Astrocyte of the cerebellum (primary cell): Measurements from ENCODE around the gene CPNE8.
"Not testable (repeated sequence)": the region's sequence is repeated elsewhere in the genome, so short reads cannot be mapped to it uniquely, and the experiment has no call there.

Source experiments
- DNase-seq: peaks from one replicate; pipeline ENCODE4 v3.0.0-alpha.2; 2011; ENCODE audit warnings: low read depth
- H3K4me3 ChIP-seq: 2 replicates; pipeline ENCODE4 v1.5.1; 2011; ENCODE audit warnings: mild to moderate bottlenecking, low read depth, low read length, moderate library complexity
- in situ Hi-C: cut with HindIII; loops from 2 replicates; pipeline ENCODE4 v1.10.0; 2017; ENCODE audit warnings: low sequenced_read_pairs
- TF ChIP-seq, protein P1 (sequence below): IDR thresholded peaks from 2 replicates; pipeline ENCODE4 v1.5.1; 2012; ENCODE audit warnings: low read length, low read depth, moderate library complexity, mild to moderate bottlenecking; ENCODE audit errors: missing control alignments

CPNE8 gene

DNA sequence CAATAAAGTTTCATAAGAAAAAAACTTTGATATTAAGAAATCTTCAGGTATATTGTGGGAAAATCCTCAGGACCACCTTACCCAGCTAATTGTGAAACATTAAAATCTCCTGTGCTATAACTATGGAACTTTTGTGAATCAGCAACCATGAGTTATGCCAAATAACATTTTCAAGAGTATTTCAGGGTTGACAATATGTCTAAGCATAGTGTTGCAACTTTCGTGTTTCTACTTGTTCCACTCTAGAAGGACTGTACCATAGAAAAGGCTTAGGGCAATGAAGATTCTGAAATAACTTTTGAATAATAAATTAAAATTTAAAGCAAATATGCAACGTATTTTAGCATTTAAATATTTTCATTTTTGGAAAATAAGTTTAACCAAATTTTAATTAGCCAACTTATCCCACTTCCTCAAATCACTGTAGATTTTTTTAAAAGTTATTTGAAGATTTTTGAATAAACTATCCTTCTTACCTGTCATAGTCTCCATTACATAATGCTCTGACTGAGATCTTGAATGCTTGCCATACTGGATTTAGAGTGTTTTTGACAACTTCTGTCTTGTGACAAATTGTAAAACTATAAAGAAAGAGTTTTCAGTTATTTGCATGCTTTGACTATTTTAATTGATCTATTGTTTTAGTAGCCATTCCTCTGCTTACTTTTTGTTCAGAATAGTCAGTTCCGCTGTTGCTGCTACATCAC is 143.6 kb downstream of the CPNE8 start:
- H3K4me3 ChIP-seq, result no peak overlapping the region
- in situ Hi-C loops, result no loop called here
- TF ChIP-seq, protein P1, sequence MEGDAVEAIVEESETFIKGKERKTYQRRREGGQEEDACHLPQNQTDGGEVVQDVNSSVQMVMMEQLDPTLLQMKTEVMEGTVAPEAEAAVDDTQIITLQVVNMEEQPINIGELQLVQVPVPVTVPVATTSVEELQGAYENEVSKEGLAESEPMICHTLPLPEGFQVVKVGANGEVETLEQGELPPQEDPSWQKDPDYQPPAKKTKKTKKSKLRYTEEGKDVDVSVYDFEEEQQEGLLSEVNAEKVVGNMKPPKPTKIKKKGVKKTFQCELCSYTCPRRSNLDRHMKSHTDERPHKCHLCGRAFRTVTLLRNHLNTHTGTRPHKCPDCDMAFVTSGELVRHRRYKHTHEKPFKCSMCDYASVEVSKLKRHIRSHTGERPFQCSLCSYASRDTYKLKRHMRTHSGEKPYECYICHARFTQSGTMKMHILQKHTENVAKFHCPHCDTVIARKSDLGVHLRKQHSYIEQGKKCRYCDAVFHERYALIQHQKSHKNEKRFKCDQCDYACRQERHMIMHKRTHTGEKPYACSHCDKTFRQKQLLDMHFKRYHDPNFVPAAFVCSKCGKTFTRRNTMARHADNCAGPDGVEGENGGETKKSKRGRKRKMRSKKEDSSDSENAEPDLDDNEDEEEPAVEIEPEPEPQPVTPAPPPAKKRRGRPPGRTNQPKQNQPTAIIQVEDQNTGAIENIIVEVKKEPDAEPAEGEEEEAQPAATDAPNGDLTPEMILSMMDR, result no peak
- DNase-seq, result no peak

DNA sequence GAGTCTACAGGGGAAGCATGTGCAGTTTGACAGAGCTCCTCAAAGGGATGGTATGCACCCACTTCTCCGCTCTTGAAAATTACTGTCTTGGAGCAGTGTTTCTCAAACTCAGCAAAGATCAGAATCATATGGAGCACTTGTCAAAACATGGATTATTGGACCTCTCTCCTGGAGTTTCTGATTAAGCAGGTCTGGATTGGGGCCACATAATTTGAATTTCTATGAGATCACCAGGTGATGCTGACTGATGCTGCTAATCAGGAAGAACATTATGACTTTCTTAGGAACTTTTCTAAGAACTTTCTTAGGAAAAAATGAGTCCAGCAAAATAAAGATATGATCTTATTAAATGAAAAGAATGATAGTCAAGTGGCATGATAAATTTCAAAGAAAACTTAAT is 144.3 kb downstream of the CPNE8 start:
- in situ Hi-C loops, result no loop called here
- TF ChIP-seq, protein P1, result no peak
- H3K4me3 ChIP-seq, result no peak overlapping the region
- DNase-seq, result no peak

DNA sequence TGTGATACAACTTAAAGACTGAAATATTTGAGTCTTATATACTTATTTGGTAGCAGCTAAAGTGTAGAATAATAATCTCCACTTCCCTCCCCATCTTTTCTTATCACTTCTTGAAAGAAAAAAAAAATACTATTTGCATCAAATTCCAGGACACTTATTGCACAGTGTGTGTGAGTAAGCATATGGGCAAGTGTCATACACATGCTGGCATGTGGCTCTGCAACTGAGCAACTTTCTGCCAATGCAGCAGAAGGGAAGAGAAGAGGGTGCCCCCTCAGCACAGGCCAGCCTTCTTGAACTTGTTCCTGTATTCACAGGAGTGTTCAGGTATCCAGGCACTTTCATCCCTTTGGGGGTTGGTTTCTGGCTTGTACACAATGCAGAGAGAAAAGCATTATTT is 145.8 kb downstream of the CPNE8 start:
- TF ChIP-seq, protein P1, result no peak
- in situ Hi-C loops, result no loop called here
- DNase-seq, result no peak
- H3K4me3 ChIP-seq, result no peak overlapping the region

DNA sequence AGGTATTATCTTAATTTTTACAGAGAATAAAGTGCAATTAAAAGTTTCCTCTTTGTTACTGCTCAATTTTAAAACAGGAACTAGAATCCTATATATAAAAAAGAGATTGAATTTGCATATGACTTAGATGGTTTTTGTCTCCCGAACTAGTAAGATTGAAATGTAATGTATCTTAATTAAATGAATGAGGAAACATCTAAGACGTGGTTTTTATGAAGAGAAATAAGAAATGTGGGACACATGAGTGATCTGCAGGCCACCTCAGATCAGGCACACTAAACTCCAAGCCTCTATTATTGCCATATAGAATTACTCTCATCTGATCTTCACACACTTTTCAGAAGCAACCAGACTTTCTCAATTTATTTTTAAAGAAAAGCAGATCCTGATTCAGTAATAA is 158.6 kb downstream of the CPNE8 start:
- TF ChIP-seq, protein P1, result no peak
- DNase-seq, result no peak
- no peak overlapping the region for H3K4me3 ChIP-seq
- in situ Hi-C loops, result no loop called here

DNA sequence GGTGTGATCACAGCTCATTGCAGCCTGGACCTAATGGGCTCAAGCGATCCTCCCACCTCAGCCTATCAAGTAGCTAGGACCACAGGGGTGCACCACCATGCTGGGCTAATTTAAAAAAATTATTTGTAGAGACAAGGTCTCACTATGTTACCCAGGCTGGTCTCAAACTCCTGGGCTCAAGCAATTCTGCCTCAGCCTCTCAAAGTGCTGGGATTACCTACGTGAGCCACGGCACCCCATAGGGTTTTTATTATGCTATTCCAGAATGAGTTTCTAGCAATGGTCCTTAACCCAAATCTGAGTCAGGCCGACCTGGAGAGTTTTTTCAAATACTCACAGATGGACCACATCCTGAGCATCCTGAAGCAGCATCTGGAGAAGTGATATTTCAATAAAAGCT is 159.8 kb downstream of the CPNE8 start:
- TF ChIP-seq, protein P1, result no peak
- DNase-seq, result no peak
- H3K4me3 ChIP-seq, result no peak overlapping the region
- in situ Hi-C loops, result no loop called here

DNA sequence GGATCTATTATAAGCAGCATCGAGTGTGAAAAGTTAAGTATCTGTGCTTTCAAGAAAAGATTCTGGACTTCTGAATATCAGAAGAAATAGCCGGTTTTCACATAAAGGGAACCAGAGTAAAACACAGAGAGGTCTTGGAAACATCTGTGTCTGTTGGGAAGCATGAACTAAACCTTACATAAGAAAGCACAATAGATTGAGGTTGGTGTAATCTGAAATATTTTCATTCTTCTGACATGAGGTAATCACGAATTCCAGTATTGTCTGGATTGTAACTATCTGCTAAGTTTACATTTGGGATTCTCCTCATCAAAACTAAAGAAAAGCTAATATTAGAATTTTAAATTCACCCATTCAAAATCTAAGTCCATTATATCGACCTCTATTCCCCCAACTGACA is 161.3 kb downstream of the CPNE8 start:
- H3K4me3 ChIP-seq, result no peak overlapping the region
- TF ChIP-seq, protein P1, result no peak
- in situ Hi-C loops, result no loop called here
- no peak for DNase-seq

DNA sequence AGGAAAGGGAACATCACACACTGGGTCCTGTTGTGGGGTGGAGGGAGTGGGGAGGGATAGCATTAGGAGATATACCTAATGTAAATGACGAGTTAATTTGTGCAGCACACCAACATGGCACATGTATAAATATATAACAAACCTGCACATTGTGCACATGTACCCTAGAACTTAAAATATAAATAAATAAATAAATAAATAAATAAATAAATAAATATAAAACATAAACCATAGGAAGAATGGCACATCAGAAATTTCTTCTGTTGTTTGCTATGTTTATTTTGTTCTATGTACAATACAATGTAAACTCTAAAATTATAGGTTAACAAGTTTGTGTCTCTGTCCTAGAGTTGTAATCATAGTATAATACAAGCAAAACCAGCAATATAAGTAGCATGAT is 162.9 kb downstream of the CPNE8 start:
- DNase-seq, in situ Hi-C loops, H3K4me3 ChIP-seq: not testable (repeated sequence)
